ENCODE data around the gene LRRC8B.

DNA sequence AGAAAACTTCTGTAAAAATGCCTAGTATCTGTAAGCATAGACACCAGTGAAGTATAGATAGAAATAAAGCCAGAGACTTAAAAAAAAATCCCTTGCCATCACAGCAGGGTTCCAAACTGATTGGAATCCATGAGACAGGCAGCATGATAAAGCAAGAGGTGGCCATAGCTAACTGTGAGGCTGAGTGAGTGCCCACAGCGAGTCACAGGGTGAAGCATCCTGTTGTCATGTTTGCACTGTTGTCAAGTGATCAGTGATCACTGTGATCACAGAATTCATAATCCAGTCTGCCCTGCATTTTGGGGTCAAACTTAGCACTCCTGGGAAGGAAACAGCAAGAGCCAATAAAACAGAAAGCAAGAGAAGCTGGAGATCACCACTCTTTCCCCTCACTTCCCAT lies 33.3 kb downstream of the LRRC8B start:
- TF ChIP-seq POLR2A (IDR thresholded peaks at IDR 0.05): no peak
- TF ChIP-seq, protein P1, sequence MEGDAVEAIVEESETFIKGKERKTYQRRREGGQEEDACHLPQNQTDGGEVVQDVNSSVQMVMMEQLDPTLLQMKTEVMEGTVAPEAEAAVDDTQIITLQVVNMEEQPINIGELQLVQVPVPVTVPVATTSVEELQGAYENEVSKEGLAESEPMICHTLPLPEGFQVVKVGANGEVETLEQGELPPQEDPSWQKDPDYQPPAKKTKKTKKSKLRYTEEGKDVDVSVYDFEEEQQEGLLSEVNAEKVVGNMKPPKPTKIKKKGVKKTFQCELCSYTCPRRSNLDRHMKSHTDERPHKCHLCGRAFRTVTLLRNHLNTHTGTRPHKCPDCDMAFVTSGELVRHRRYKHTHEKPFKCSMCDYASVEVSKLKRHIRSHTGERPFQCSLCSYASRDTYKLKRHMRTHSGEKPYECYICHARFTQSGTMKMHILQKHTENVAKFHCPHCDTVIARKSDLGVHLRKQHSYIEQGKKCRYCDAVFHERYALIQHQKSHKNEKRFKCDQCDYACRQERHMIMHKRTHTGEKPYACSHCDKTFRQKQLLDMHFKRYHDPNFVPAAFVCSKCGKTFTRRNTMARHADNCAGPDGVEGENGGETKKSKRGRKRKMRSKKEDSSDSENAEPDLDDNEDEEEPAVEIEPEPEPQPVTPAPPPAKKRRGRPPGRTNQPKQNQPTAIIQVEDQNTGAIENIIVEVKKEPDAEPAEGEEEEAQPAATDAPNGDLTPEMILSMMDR (IDR thresholded peaks at IDR 0.05): no peak
